ENCODE measurements around the gene CALN1. TPM values are rescaled to one million over a fixed set of nuclear protein-coding genes. Genes with fewer than 3 reads are reported as not detected.
A peak's percentile ranks its signal among the peaks of the same experiment; 100 is the strongest.

The CALN1 gene
- total RNA-seq, 2 donors from 2014 or later: 4.3 to 6.9 TPM

DNA sequence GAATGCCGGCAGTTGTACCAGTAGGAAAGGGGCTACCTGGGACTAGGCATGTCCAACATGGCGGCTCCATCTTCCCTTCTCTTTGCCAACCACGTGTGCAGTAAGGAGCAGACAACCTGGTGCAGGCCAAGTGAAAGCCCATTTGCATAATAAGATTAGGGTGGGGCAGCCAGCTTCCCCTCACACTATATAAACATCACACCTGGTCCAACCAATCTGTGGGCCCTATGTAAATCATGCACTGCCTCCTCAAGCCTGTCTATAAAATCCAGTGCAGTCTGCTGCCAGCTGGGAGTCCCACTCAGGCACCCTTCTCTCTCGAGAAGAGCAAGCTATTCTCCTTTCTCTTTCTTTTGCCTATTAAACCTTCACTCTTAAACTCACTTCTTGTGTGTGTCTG lies 429.3 kb downstream of the CALN1 start:
- peaks cover 7% of the 10 kb centered on the region for H3K9me3 Mint-ChIP-seq
- no peaks in the 10 kb centered on the region for H3K27me3 Mint-ChIP-seq (ENCODE audit: insufficient read depth)
- H3K9me3 ChIP-seq (ENCODE audit: control insufficient read depth, low read length): no peaks in the 10 kb centered on the region
- H3K9ac ChIP-seq (ENCODE audit: extremely low read depth, low read length, poor library complexity, severe bottlenecking): no peak overlapping the region
- H3K4me1 Mint-ChIP-seq: no peaks in the 10 kb centered on the region
- H3K4me3 ChIP-seq (ENCODE audit: low read length): no peak overlapping the region
- no peaks in the 10 kb centered on the region for H3K27me3 ChIP-seq (ENCODE audit: control insufficient read depth, insufficient read depth, low read length, poor library complexity, severe bottlenecking)
- DNase-seq: no peak
- no peaks in the 10 kb centered on the region for H3K4me1 ChIP-seq (ENCODE audit: control insufficient read depth, insufficient read depth, low read length)
- 87 to 100% methylated on average over 2 to 4 of the region's 4 CpGs for WGBS, 2 experiments (ENCODE audit: insufficient coverage in 1 of 2, insufficient read length in 1 of 2)
- H3K27ac ChIP-seq (ENCODE audit: low read depth, low read length): no peak overlapping the region
- no peak overlapping the region for H3K27ac Mint-ChIP-seq
- TF ChIP-seq, protein P1, sequence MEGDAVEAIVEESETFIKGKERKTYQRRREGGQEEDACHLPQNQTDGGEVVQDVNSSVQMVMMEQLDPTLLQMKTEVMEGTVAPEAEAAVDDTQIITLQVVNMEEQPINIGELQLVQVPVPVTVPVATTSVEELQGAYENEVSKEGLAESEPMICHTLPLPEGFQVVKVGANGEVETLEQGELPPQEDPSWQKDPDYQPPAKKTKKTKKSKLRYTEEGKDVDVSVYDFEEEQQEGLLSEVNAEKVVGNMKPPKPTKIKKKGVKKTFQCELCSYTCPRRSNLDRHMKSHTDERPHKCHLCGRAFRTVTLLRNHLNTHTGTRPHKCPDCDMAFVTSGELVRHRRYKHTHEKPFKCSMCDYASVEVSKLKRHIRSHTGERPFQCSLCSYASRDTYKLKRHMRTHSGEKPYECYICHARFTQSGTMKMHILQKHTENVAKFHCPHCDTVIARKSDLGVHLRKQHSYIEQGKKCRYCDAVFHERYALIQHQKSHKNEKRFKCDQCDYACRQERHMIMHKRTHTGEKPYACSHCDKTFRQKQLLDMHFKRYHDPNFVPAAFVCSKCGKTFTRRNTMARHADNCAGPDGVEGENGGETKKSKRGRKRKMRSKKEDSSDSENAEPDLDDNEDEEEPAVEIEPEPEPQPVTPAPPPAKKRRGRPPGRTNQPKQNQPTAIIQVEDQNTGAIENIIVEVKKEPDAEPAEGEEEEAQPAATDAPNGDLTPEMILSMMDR (conservative IDR thresholded peaks at IDR 0.05): no peak
- H3K4me3 Mint-ChIP-seq: no peak overlapping the region
- no peaks in the 10 kb centered on the region for H3K36me3 Mint-ChIP-seq (ENCODE audit: low read depth)
- H3K36me3 ChIP-seq (ENCODE audit: control insufficient read depth, insufficient read depth, low read length): no peaks in the 10 kb centered on the region

- Mint-ChIP-seq H3K27me3 (ENCODE audit: insufficient read depth) (no peaks in the 10 kb centered on the region), H3K27ac (peak overlapping the region; percentile 71), H3K36me3 (ENCODE audit: low read depth) (no peaks in the 10 kb centered on the region), H3K4me1 (no peaks in the 10 kb centered on the region), H3K4me3 (no peak overlapping the region), H3K9me3 (peaks cover 7% of the 10 kb centered on the region)
- H3K4me3 ChIP-seq (ENCODE audit: low read length): no peak overlapping the region
- no peaks in the 10 kb centered on the region for H3K4me1 ChIP-seq (ENCODE audit: control insufficient read depth, insufficient read depth, low read length)
- no peaks in the 10 kb centered on the region for H3K9me3 ChIP-seq (ENCODE audit: control insufficient read depth, low read length)
- no peaks in the 10 kb centered on the region for H3K36me3 ChIP-seq (ENCODE audit: control insufficient read depth, insufficient read depth, low read length)
- TF ChIP-seq, protein P1 (conservative IDR thresholded peaks at IDR 0.05): no peak
- H3K27me3 ChIP-seq (ENCODE audit: control insufficient read depth, insufficient read depth, low read length, poor library complexity, severe bottlenecking): no peaks in the 10 kb centered on the region
- H3K27ac ChIP-seq (ENCODE audit: low read depth, low read length): no peak overlapping the region
- DNase-seq: no peak
- H3K9ac ChIP-seq (ENCODE audit: extremely low read depth, low read length, poor library complexity, severe bottlenecking): no peak overlapping the region
- WGBS, 2 experiments (ENCODE audit: insufficient coverage in 1 of 2, insufficient read length in 1 of 2): 89 to 90% methylated on average over 7 of the region's 7 CpGs
These were observed 435.5 kb downstream of the CALN1 start for GRCh38 chr7:71976645-71977044.

- H3K4me1 Mint-ChIP-seq: no peaks in the 10 kb centered on the region
- Histone ChIP-seq H3K9me3 (ENCODE audit: control insufficient read depth, low read length) (no peaks in the 10 kb centered on the region), H3K4me3 (ENCODE audit: low read length) (no peak overlapping the region), H3K4me1 (ENCODE audit: control insufficient read depth, insufficient read depth, low read length) (no peaks in the 10 kb centered on the region), H3K27me3 (ENCODE audit: control insufficient read depth, insufficient read depth, low read length, poor library complexity, severe bottlenecking) (no peaks in the 10 kb centered on the region), H3K36me3 (ENCODE audit: control insufficient read depth, insufficient read depth, low read length) (no peaks in the 10 kb centered on the region), H3K9ac (ENCODE audit: extremely low read depth, low read length, poor library complexity, severe bottlenecking) (no peak overlapping the region), H3K27ac (ENCODE audit: low read depth, low read length) (no peak overlapping the region)
- DNase-seq: no peak
- H3K27me3 Mint-ChIP-seq (ENCODE audit: insufficient read depth): no peaks in the 10 kb centered on the region
- H3K27ac Mint-ChIP-seq: no peak overlapping the region
- H3K36me3 Mint-ChIP-seq (ENCODE audit: low read depth): no peaks in the 10 kb centered on the region
- no peak overlapping the region for H3K4me3 Mint-ChIP-seq
- peaks cover 7% of the 10 kb centered on the region for H3K9me3 Mint-ChIP-seq
- 95 to 96% methylated on average over 4 to 7 of the region's 7 CpGs for WGBS, 2 experiments (ENCODE audit: insufficient coverage in 1 of 2, insufficient read length in 1 of 2)
- TF ChIP-seq, protein P1 (conservative IDR thresholded peaks at IDR 0.05): no peak
These were observed 437.5 kb downstream of the CALN1 start for GRCh38 chr7:71974611-71975010.

Data from endodermal cell (in vitro differentiated cells).